HepG2 (cell line): ENCODE data around the gene FMNL1.

Experiments
- CEBPG ChIP-seq: IDR thresholded peaks from 2 replicates; pipeline ENCODE4 v1.6.1; 2016
- ELF1 ChIP-seq: sonication (generic); formaldehyde crosslinking; IDR thresholded peaks from 2 replicates; pipeline ENCODE4 v1.4.0; 2020; ENCODE audit warnings: missing genetic modification reagents
- KDM1A ChIP-seq: IDR thresholded peaks from 2 replicates; pipeline ENCODE4 v1.6.1; 2016; ENCODE audit warnings: missing compliant biosample characterization
- MED13 ChIP-seq: sonication (generic); formaldehyde crosslinking; IDR thresholded peaks from 2 replicates; pipeline ENCODE4 v1.5.0; 2020; ENCODE audit warnings: missing genetic modification reagents
- NR1H2 ChIP-seq: sonication (generic); formaldehyde crosslinking; IDR thresholded peaks from 2 replicates; pipeline ENCODE4 v1.8.1; 2022; ENCODE audit warnings: low read depth, missing genetic modification reagents, borderline replicate concordance
- POLR2A ChIP-seq, 2 experiments: IDR thresholded peaks; 2 replicates each; pipeline ENCODE4 v1.6.1; 2011; ENCODE audit warnings: low read depth in 2 of 2, low read length in 2 of 2, mild to moderate bottlenecking in 1 of 2, moderate library complexity in 1 of 2; ENCODE audit not compliant: insufficient read depth in 1 of 2
- RBAK ChIP-seq: sonication (generic); formaldehyde crosslinking; IDR thresholded peaks from 2 replicates; pipeline ENCODE4 v1.5.1; 2020; ENCODE audit warnings: mild to moderate bottlenecking, missing genetic modification reagents
- ZFX ChIP-seq: sonication (generic); formaldehyde crosslinking; IDR thresholded peaks from 2 replicates; pipeline ENCODE4 v1.4.0; 2020; ENCODE audit warnings: mild to moderate bottlenecking, low read depth, missing genetic modification reagents, moderate library complexity
- TF ChIP-seq, protein P1 (sequence below): sonication (generic); formaldehyde crosslinking; IDR thresholded peaks from 2 replicates; pipeline ENCODE4 v1.8.1; 2023; ENCODE audit warnings: missing genetic modification reagents, inconsistent platforms, borderline replicate concordance
- TF ChIP-seq, protein P2 (sequence below): sonication (generic); formaldehyde crosslinking; IDR thresholded peaks from 2 replicates; pipeline ENCODE4 v1.5.0; 2020; ENCODE audit warnings: mild to moderate bottlenecking, missing genetic modification reagents, moderate library complexity
- TF ChIP-seq, protein P3 (sequence below): sonication (generic); formaldehyde crosslinking; IDR thresholded peaks from 2 replicates; pipeline ENCODE4 v1.4.0; 2020; ENCODE audit warnings: missing genetic modification reagents, mild to moderate bottlenecking, borderline replicate concordance

DNA sequence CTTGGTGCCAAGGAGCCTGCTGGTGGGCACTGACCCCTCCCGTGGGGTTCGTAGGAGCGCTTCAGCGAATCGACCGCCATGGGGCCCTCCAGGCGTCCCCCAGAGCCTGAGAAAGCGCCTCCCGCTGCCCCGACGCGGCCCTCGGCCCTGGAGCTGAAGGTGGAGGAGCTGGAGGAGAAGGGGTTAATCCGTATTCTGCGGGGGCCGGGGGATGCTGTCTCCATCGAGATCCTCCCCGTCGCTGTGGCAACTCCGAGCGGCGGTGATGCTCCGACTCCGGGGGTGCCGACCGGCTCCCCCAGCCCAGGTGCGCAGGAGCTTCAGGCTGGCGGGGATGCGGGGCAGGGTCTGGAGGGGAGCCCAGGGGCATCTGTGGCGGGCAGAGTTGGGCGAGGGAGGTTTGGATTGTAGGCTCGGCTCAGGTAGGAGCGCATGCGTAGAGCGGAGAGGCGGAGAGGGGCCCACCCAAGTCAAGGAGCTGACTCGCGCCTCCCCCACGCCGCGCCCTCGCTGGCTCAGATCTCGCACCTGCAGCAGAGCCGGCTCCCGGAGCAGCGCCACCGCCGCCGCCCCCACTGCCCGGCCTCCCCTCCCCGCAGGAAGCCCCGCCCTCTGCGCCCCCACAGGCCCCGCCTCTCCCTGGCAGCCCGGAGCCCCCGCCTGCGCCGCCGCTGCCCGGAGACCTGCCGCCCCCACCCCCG is 19.8 kb downstream of the FMNL1 start:
- no peak for TF ChIP-seq NR1H2 (CRISPR knock-in tag)
- no peak for TF ChIP-seq ZFX (CRISPR knock-in tag)
- no peak for TF ChIP-seq RBAK (CRISPR knock-in tag)
- no peak for TF ChIP-seq CEBPG (CRISPR knock-in tag)
- TF ChIP-seq, protein P1, sequence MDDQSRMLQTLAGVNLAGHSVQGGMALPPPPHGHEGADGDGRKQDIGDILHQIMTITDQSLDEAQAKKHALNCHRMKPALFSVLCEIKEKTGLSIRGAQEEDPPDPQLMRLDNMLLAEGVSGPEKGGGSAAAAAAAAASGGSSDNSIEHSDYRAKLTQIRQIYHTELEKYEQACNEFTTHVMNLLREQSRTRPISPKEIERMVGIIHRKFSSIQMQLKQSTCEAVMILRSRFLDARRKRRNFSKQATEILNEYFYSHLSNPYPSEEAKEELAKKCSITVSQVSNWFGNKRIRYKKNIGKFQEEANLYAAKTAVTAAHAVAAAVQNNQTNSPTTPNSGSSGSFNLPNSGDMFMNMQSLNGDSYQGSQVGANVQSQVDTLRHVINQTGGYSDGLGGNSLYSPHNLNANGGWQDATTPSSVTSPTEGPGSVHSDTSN (CRISPR knock-in tag): no peak
- TF ChIP-seq, protein P2, sequence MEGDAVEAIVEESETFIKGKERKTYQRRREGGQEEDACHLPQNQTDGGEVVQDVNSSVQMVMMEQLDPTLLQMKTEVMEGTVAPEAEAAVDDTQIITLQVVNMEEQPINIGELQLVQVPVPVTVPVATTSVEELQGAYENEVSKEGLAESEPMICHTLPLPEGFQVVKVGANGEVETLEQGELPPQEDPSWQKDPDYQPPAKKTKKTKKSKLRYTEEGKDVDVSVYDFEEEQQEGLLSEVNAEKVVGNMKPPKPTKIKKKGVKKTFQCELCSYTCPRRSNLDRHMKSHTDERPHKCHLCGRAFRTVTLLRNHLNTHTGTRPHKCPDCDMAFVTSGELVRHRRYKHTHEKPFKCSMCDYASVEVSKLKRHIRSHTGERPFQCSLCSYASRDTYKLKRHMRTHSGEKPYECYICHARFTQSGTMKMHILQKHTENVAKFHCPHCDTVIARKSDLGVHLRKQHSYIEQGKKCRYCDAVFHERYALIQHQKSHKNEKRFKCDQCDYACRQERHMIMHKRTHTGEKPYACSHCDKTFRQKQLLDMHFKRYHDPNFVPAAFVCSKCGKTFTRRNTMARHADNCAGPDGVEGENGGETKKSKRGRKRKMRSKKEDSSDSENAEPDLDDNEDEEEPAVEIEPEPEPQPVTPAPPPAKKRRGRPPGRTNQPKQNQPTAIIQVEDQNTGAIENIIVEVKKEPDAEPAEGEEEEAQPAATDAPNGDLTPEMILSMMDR: no peak
- no peak for TF ChIP-seq POLR2A (IDR thresholded peaks at IDR 0.05; ENCODE audit: insufficient read depth in 1 of 2, low read depth in 2 of 2, low read length in 2 of 2)
- TF ChIP-seq MED13 (CRISPR knock-in tag): no peak
- TF ChIP-seq, protein P3, sequence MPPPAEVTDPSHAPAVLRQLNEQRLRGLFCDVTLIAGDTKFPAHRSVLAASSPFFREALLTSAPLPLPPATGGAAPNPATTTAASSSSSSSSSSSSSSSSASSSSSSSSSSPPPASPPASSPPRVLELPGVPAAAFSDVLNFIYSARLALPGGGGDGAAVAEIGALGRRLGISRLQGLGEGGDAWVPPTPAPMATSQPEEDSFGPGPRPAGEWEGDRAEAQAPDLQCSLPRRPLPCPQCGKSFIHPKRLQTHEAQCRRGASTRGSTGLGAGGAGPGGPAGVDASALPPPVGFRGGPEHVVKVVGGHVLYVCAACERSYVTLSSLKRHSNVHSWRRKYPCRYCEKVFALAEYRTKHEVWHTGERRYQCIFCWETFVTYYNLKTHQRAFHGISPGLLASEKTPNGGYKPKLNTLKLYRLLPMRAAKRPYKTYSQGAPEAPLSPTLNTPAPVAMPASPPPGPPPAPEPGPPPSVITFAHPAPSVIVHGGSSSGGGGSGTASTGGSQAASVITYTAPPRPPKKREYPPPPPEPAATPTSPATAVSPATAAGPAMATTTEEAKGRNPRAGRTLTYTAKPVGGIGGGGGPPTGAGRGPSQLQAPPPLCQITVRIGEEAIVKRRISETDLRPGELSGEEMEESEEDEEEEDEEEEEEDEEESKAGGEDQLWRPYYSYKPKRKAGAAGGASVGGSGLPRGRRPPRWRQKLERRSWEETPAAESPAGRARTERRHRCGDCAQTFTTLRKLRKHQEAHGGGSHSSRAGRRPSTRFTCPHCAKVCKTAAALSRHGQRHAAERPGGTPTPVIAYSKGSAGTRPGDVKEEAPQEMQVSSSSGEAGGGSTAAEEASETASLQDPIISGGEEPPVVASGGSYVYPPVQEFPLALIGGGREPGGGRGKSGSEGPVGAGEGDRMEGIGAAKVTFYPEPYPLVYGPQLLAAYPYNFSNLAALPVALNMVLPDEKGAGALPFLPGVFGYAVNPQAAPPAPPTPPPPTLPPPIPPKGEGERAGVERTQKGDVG (CRISPR knock-in tag): no peak
- TF ChIP-seq KDM1A (CRISPR knock-in tag): no peak
- no peak for TF ChIP-seq ELF1 (CRISPR knock-in tag)
